ENCODE measurements around the gene MYBBP1A.
"Not testable (repeated sequence)": the region's sequence is repeated elsewhere in the genome, so short reads cannot be mapped to it uniquely, and the experiment has no call there.

The MYBBP1A gene

GRCh38 chr17:4594406-4594805, 39.2 kb upstream of the MYBBP1A start:
- no peak for TF ChIP-seq CTCF (IDR thresholded peaks at IDR 0.05; ENCODE audit: extremely low read depth, insufficient read depth, missing control alignments)
- no peak for DNase-seq (ENCODE audit: low spot score)
- in situ Hi-C loops (cut with MboI; ENCODE audit: low pct_unique_long_range_greater_than_20kb, low sequenced_read_pairs, unreplicated experiment) = no loop called here

GRCh38 chr17:4593021-4593421, 37.8 kb upstream of the MYBBP1A start:
- no peak for DNase-seq (ENCODE audit: low spot score)
- in situ Hi-C loops (cut with MboI; ENCODE audit: low pct_unique_long_range_greater_than_20kb, low sequenced_read_pairs, unreplicated experiment) = no loop called here
- TF ChIP-seq CTCF (IDR thresholded peaks at IDR 0.05; ENCODE audit: extremely low read depth, insufficient read depth, missing control alignments) = no peak

GRCh38 chr17:4592240-4593005, 37.2 kb upstream of the MYBBP1A start:
- TF ChIP-seq CTCF (IDR thresholded peaks at IDR 0.05; ENCODE audit: extremely low read depth, insufficient read depth, missing control alignments) = no peak
- in situ Hi-C loops (cut with MboI; ENCODE audit: low pct_unique_long_range_greater_than_20kb, low sequenced_read_pairs, unreplicated experiment) = no loop called here
- DNase-seq (ENCODE audit: low spot score) = no peak

GRCh38 chr17:4591529-4591928, 36.3 kb upstream of the MYBBP1A start:
- TF ChIP-seq CTCF (IDR thresholded peaks at IDR 0.05; ENCODE audit: extremely low read depth, insufficient read depth, missing control alignments) = no peak
- in situ Hi-C loops (cut with MboI; ENCODE audit: low pct_unique_long_range_greater_than_20kb, low sequenced_read_pairs, unreplicated experiment) = no loop called here
- no peak for DNase-seq (ENCODE audit: low spot score)

GRCh38 chr17:4590981-4591453, 35.8 kb upstream of the MYBBP1A start:
- in situ Hi-C loops (cut with MboI; ENCODE audit: low pct_unique_long_range_greater_than_20kb, low sequenced_read_pairs, unreplicated experiment) = no loop called here
- no peak for DNase-seq (ENCODE audit: low spot score)
- no peak for TF ChIP-seq CTCF (IDR thresholded peaks at IDR 0.05; ENCODE audit: extremely low read depth, insufficient read depth, missing control alignments)

GRCh38 chr17:4590042-4590441, 34.9 kb upstream of the MYBBP1A start:
- in situ Hi-C loops (cut with MboI; ENCODE audit: low pct_unique_long_range_greater_than_20kb, low sequenced_read_pairs, unreplicated experiment); DNase-seq (ENCODE audit: low spot score): not testable (repeated sequence)

- in situ Hi-C loops (cut with MboI; ENCODE audit: low pct_unique_long_range_greater_than_20kb, low sequenced_read_pairs, unreplicated experiment) = no loop called here
- DNase-seq (ENCODE audit: low spot score) = no peak
- no peak for TF ChIP-seq CTCF (IDR thresholded peaks at IDR 0.05; ENCODE audit: extremely low read depth, insufficient read depth, missing control alignments)
Measured at GRCh38 chr17:4588898-4589625, 33.9 kb upstream of the MYBBP1A start.
